ENCODE measurements around the gene XPNPEP3.

GRCh38 chr22:40813912-40814315, 43.0 kb upstream of the XPNPEP3 start:
- no peak for TF ChIP-seq USF2 (IDR thresholded peaks at IDR 0.05; ENCODE audit: low read depth, low read length)
- no peak for TF ChIP-seq FOS (IDR thresholded peaks at IDR 0.05; ENCODE audit: low read depth, low read length)
